Measurements from ENCODE around the gene PFN2.
"Not testable (repeated sequence)": the region's sequence is repeated elsewhere in the genome, so short reads cannot be mapped to it uniquely, and the experiment has no call there.

Gene PFN2

DNA sequence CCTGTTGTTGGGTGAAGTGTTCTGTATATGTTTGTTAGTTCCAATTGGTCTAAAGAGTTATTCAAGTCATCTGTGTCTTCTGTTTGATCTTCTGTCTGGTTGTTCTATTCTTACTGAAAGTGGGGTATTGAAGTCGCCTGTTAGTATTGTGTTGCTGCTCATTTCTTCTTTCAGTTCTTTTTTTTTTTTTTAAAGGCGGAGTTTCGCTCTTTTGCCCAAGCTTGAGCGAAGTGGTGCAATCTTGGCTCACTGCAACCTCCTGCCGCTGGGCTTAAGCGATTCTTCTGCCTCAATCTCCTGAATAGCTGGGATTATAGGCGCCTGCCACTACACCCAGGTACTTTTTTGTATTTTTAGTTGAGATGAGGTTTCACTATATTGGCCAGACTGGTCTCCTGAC is 23.5 kb downstream of the PFN2 start:
- H3K4me1 ChIP-seq (ENCODE audit: control insufficient read depth, insufficient read depth, low read length), result no peaks in the 10 kb centered on the region
- no peak overlapping the region for H3K4me3 ChIP-seq (ENCODE audit: low read depth, low read length)
- no peak overlapping the region for H3K9ac ChIP-seq (ENCODE audit: low read depth, low read length)
- peaks cover 13% of the 10 kb centered on the region; the same call in 1 of the 2 replicates for H3K36me3 ChIP-seq (ENCODE audit: control insufficient read depth, insufficient read depth, low read length)
- H3K27me3 ChIP-seq (ENCODE audit: control insufficient read depth, insufficient read depth, low read length), result no peaks in the 10 kb centered on the region
- no peak overlapping the region for H3K27ac ChIP-seq (ENCODE audit: low read depth, low read length)
- H3K9me3 ChIP-seq (ENCODE audit: control insufficient read depth, insufficient read depth, low read length), result peaks cover 4% of the 10 kb centered on the region; the same call in 1 of the 2 replicates

DNA sequence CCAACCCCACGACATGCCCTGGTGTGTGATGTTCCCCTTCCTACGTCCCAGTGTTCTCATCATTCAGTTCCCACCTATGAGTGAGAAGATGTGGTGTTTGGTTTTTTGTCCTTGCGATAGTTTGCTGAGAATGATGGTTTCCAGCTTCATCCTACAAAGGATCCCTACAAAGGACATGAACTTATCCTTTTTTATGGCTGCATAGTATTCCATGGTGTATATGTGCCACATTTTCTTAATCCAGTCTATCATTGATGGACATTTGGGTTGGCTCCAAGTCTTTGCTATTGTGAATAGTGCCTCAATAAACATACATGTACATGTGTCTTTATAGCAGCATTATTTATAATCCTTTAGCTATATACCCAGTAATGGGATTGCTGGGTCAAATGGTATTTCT is 26.7 kb downstream of the PFN2 start:
- not testable (repeated sequence) for H3K9me3 ChIP-seq (ENCODE audit: control insufficient read depth, insufficient read depth, low read length); H3K27me3 ChIP-seq (ENCODE audit: control insufficient read depth, insufficient read depth, low read length); H3K4me1 ChIP-seq (ENCODE audit: control insufficient read depth, insufficient read depth, low read length); H3K27ac ChIP-seq (ENCODE audit: low read depth, low read length); H3K9ac ChIP-seq (ENCODE audit: low read depth, low read length); H3K4me3 ChIP-seq (ENCODE audit: low read depth, low read length); H3K36me3 ChIP-seq (ENCODE audit: control insufficient read depth, insufficient read depth, low read length)

DNA sequence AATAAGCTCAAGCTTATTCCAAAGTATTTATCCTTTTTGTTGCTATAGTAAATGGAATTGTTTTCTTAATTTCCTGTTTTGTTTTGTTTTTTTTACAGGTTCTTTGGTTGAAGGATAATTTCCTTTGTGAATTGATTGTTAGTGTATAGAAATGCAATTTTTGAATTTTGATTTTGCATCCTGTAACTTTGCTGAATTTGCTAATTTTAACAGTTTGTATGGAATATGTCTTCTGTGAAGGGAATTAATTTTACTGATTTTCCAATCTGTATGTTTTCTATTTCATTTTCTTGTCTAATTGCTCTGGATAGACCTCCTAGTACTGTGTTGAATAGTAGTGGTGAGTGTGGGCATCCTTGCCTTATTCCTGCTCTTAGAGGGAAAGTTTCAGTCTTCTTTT is 28.3 kb downstream of the PFN2 start:
- Histone ChIP-seq H3K4me3 (ENCODE audit: low read depth, low read length) (no peak overlapping the region), H3K27me3 (ENCODE audit: control insufficient read depth, insufficient read depth, low read length) (no peaks in the 10 kb centered on the region), H3K4me1 (ENCODE audit: control insufficient read depth, insufficient read depth, low read length) (no peaks in the 10 kb centered on the region), H3K36me3 (ENCODE audit: control insufficient read depth, insufficient read depth, low read length) (0 out of 2 replicates have a peak, but pooled peaks cover 6% of the 10 kb centered on the region), H3K27ac (ENCODE audit: low read depth, low read length) (no peak overlapping the region), H3K9ac (ENCODE audit: low read depth, low read length) (no peak overlapping the region), H3K9me3 (ENCODE audit: control insufficient read depth, insufficient read depth, low read length) (peaks cover 4% of the 10 kb centered on the region; the same call in 1 of the 2 replicates)

DNA sequence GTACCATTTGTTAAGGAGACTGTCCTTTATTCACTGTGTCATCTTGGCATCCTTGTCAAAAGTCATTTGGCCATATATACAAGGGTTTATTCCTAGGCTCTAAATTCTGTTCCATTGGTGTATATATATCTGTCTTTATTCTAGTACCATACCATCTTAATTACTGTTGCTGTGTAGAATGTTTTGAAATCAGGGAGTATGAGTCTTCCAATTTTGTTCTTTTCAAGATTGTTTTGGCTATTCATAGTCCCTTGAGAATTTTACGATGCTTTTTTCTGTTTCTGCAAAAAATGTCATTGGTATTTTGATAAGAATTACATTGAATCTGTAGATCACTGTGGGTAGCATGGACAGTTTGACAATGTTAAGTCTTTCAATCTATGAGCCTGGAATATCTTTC is 28.7 kb downstream of the PFN2 start:
- H3K36me3 ChIP-seq (ENCODE audit: control insufficient read depth, insufficient read depth, low read length), result 0 out of 2 replicates have a peak, but pooled peaks cover 6% of the 10 kb centered on the region
- no peak overlapping the region for H3K4me3 ChIP-seq (ENCODE audit: low read depth, low read length)
- no peak overlapping the region for H3K27ac ChIP-seq (ENCODE audit: low read depth, low read length)
- H3K4me1 ChIP-seq (ENCODE audit: control insufficient read depth, insufficient read depth, low read length), result no peaks in the 10 kb centered on the region
- no peaks in the 10 kb centered on the region for H3K27me3 ChIP-seq (ENCODE audit: control insufficient read depth, insufficient read depth, low read length)
- H3K9me3 ChIP-seq (ENCODE audit: control insufficient read depth, insufficient read depth, low read length), result peaks cover 4% of the 10 kb centered on the region; the same call in 1 of the 2 replicates
- H3K9ac ChIP-seq (ENCODE audit: low read depth, low read length), result no peak overlapping the region

DNA sequence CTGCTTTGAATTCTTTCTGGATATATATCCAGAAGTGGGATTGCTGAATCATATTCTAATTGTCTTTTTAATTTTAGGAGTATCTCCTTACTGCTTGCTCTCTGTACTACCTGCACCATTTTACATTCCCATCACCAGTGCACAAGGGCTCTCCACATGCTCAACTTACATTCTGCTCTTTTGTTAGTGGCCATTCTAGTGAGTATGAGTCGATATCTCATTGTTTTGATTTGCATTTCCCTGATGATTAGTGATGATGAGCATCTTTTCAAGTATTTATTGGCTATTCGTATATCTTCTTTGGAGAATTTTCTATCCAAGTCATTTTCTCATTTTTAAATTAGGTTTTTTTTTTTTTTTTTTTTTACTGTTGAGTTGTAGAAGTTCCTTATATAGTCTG is 29.5 kb downstream of the PFN2 start:
- no peak overlapping the region for H3K9ac ChIP-seq (ENCODE audit: low read depth, low read length)
- no peaks in the 10 kb centered on the region for H3K4me1 ChIP-seq (ENCODE audit: control insufficient read depth, insufficient read depth, low read length)
- H3K27ac ChIP-seq (ENCODE audit: low read depth, low read length), result no peak overlapping the region

DNA sequence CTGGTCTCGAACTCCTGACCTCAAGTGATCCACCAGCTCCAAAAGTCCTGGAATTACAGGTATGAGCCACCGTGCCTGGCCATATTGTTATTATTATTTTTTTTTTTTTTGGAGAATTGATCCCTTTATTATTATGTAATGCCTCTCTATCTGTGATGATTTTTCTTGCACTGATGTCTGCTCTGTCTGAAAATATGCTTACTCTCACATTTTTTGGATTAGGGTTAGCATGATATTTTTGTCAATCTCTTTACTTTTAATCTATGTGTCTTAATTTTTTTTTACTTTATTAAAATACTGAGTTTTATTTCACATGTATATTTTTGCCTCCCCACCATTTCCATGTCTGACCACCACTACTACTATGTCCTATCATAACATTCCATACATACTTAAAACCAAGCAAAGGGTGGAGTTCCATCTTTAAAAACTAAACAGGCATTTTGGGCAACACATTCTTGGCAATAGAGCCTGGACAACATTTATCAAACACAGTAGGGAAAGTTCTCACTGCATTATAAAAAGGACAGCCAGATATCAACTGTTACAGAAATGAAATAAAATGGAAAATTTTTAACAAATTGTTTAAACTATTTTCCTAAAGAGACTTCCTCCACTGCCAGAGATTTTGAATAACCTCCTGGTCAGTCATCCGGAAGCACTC is 32.2 kb downstream of the PFN2 start:
- H3K4me3 ChIP-seq (ENCODE audit: low read depth, low read length); H3K36me3 ChIP-seq (ENCODE audit: control insufficient read depth, insufficient read depth, low read length); H3K4me1 ChIP-seq (ENCODE audit: control insufficient read depth, insufficient read depth, low read length); H3K27ac ChIP-seq (ENCODE audit: low read depth, low read length); H3K27me3 ChIP-seq (ENCODE audit: control insufficient read depth, insufficient read depth, low read length); H3K9me3 ChIP-seq (ENCODE audit: control insufficient read depth, insufficient read depth, low read length); H3K9ac ChIP-seq (ENCODE audit: low read depth, low read length): not testable (repeated sequence)

More for the DNA sequence above, 29.5 kb downstream of the PFN2 start:
- peaks cover 3% of the 10 kb centered on the region; the same call in 1 of the 2 replicates for H3K9me3 ChIP-seq (ENCODE audit: control insufficient read depth, insufficient read depth, low read length)
- H3K27me3 ChIP-seq (ENCODE audit: control insufficient read depth, insufficient read depth, low read length), result no peaks in the 10 kb centered on the region
- H3K36me3 ChIP-seq (ENCODE audit: control insufficient read depth, insufficient read depth, low read length), result 0 out of 2 replicates have a peak, but pooled peaks cover 6% of the 10 kb centered on the region
- H3K4me3 ChIP-seq (ENCODE audit: low read depth, low read length), result no peak overlapping the region

DNA sequence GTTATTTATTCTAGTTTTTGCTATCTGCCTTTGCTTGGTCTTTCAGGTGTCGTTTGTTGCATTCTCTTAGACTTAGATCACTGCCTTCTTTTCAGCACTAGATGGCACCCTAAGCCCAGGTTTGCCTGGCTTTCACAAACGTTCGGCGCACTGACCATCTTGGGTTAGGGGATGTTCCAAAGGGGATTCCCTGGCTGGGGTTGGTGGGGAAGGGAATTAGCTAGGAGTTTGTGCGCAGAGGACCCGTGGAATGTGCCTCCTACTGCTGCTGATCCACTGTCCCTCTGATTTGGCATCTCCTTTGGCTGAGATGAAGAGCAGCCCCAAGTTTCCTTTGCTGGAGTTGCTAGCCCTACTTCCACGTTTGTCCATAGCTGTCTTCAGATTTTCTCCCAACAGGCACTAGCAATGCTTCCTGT is 33.9 kb downstream of the PFN2 start:
- Histone ChIP-seq H3K4me3 (ENCODE audit: low read depth, low read length) (no peak overlapping the region), H3K9ac (ENCODE audit: low read depth, low read length) (no peak overlapping the region), H3K4me1 (ENCODE audit: control insufficient read depth, insufficient read depth, low read length) (no peaks in the 10 kb centered on the region), H3K9me3 (ENCODE audit: control insufficient read depth, insufficient read depth, low read length) (peaks cover 14% of the 10 kb centered on the region), H3K27me3 (ENCODE audit: control insufficient read depth, insufficient read depth, low read length) (no peaks in the 10 kb centered on the region), H3K27ac (ENCODE audit: low read depth, low read length) (no peak overlapping the region), H3K36me3 (ENCODE audit: control insufficient read depth, insufficient read depth, low read length) (0 out of 2 replicates have a peak, but pooled peaks cover 3% of the 10 kb centered on the region)

DNA sequence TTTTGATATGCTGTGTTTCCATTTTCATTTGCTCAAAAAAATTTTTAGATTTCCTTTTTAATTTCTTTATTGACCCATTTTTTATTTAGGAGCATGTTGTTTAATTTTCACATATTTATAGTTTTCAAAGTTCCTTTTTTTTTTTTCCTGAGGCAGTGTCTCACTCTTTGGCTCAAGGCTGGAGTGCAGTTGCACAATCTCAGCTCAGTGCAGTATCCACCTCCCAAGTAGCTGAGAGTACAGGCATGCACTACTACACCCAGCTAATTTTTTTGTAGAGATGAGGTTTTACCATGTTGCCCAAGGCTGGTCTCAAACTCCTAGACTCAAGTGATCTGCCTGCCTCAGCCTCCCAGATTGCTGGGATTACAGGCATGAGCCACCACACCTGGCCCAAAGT is 36.2 kb downstream of the PFN2 start:
- H3K27me3 ChIP-seq (ENCODE audit: control insufficient read depth, insufficient read depth, low read length), result no peaks in the 10 kb centered on the region
- no peaks in the 10 kb centered on the region for H3K36me3 ChIP-seq (ENCODE audit: control insufficient read depth, insufficient read depth, low read length)
- no peak overlapping the region for H3K9ac ChIP-seq (ENCODE audit: low read depth, low read length)
- H3K4me1 ChIP-seq (ENCODE audit: control insufficient read depth, insufficient read depth, low read length), result no peaks in the 10 kb centered on the region
- no peak overlapping the region for H3K27ac ChIP-seq (ENCODE audit: low read depth, low read length)
- H3K4me3 ChIP-seq (ENCODE audit: low read depth, low read length), result no peak overlapping the region
- peaks cover 17% of the 10 kb centered on the region for H3K9me3 ChIP-seq (ENCODE audit: control insufficient read depth, insufficient read depth, low read length)

DNA sequence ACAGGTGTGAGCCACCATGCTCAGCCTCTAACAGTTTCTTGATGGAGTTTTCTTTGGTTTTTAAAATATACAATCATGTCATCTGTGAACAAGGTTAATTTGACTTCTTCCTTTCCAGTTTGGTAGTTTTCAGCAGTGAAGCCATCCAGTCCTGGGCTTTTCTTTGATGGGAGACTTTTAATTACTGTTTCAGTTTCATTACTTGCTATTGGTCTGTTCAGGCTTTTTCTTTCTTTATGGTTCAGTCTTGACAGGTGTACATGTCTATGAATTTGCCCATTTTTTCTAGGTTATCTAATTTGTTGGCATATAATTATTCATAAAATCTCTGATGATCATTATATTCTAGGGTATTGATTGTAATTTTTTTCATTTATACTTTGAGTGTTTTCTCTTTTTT is 36.8 kb downstream of the PFN2 start:
- Histone ChIP-seq H3K27me3 (ENCODE audit: control insufficient read depth, insufficient read depth, low read length) (no peaks in the 10 kb centered on the region), H3K4me3 (ENCODE audit: low read depth, low read length) (no peak overlapping the region)

DNA sequence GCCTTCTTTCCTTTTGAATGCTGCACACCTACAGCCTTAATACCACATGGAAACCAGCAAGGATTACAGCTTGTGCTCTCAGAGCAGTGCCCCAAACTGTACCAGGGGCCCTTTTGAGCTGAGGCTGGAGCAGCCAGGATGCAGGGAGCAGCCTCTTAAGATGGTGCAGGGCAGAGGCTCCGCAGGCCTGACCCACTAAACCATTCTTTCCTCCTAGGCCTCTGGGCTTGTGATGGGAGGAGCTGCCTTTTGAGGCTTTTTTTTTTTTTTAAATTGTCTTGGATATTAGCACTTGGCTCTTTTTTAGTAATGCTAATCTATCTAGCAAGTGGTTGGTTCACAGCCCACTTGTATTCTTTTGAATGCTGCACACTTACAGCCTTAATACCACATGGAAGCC is 37.7 kb downstream of the PFN2 start:
- Histone ChIP-seq H3K4me1 (ENCODE audit: control insufficient read depth, insufficient read depth, low read length) (no peaks in the 10 kb centered on the region), H3K9ac (ENCODE audit: low read depth, low read length) (no peak overlapping the region), H3K27me3 (ENCODE audit: control insufficient read depth, insufficient read depth, low read length) (no peaks in the 10 kb centered on the region), H3K4me3 (ENCODE audit: low read depth, low read length) (no peak overlapping the region), H3K27ac (ENCODE audit: low read depth, low read length) (no peak overlapping the region), H3K9me3 (ENCODE audit: control insufficient read depth, insufficient read depth, low read length) (peaks cover 17% of the 10 kb centered on the region), H3K36me3 (ENCODE audit: control insufficient read depth, insufficient read depth, low read length) (no peaks in the 10 kb centered on the region)

More for the DNA sequence above, 36.8 kb downstream of the PFN2 start:
- Histone ChIP-seq H3K4me1 (ENCODE audit: control insufficient read depth, insufficient read depth, low read length) (no peaks in the 10 kb centered on the region), H3K27ac (ENCODE audit: low read depth, low read length) (no peak overlapping the region), H3K36me3 (ENCODE audit: control insufficient read depth, insufficient read depth, low read length) (no peaks in the 10 kb centered on the region), H3K9ac (ENCODE audit: low read depth, low read length) (no peak overlapping the region), H3K9me3 (ENCODE audit: control insufficient read depth, insufficient read depth, low read length) (peaks cover 17% of the 10 kb centered on the region)

DNA sequence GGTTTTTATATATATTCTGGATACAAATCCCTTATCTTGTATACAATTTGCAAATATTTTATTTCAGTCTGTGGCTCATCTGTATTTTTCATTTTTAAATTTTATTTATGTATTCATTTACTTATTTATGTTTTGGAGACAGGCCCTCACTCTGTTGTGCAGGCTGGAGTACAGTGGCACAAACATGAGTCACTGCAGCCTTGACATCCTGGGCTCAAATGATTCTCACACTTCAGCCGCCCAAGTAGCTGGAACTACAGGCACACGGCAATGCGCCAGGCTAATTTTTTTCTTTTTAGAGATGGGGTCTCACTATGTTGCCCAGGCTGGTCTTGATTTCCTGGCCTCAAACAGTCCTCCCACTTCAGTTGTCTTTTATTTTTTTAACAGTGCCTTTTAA is 50.6 kb downstream of the PFN2 start:
- Histone ChIP-seq H3K4me1 (ENCODE audit: control insufficient read depth, insufficient read depth, low read length) (no peaks in the 10 kb centered on the region), H3K9ac (ENCODE audit: low read depth, low read length) (no peak overlapping the region), H3K9me3 (ENCODE audit: control insufficient read depth, insufficient read depth, low read length) (no peaks in the 10 kb centered on the region), H3K27ac (ENCODE audit: low read depth, low read length) (no peak overlapping the region), H3K4me3 (ENCODE audit: low read depth, low read length) (no peak overlapping the region), H3K36me3 (ENCODE audit: control insufficient read depth, insufficient read depth, low read length) (peaks cover 6% of the 10 kb centered on the region; the same call in 1 of the 2 replicates), H3K27me3 (ENCODE audit: control insufficient read depth, insufficient read depth, low read length) (no peaks in the 10 kb centered on the region)

Measured in HUES48 (cell line).